ENCODE results near the gene TXNRD3. TPM values are rescaled to one million over a fixed set of nuclear protein-coding genes. Genes with fewer than 3 reads are reported as not detected.
A peak's percentile ranks its signal among the peaks of the same experiment; 100 is the strongest.

Gene TXNRD3
- total RNA-seq, 1 donor from 2014 or later, result 7.6 TPM

DNA sequence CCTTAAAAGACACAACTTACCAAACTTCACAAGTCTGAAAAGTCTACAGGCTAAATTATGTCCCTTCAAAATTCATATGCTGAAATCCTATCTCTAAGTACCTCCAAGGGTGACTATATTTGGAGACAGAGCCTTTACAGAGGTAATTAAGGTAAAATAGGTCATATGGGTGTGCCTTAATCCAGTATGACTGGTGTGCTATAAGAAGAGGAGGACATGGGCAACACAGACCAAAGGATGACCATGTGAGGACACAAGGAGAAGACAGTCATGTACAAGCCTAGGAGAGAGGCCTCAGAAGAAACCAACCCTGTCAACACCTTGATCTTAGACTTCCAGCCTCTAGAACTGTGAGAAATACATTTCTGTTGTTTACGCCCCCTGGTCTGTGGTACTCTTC lies 32.2 kb downstream of the TXNRD3 start:
- no peaks in the 10 kb centered on the region for H3K36me3 Mint-ChIP-seq (ENCODE audit: low read depth, unreplicated experiment)

DNA sequence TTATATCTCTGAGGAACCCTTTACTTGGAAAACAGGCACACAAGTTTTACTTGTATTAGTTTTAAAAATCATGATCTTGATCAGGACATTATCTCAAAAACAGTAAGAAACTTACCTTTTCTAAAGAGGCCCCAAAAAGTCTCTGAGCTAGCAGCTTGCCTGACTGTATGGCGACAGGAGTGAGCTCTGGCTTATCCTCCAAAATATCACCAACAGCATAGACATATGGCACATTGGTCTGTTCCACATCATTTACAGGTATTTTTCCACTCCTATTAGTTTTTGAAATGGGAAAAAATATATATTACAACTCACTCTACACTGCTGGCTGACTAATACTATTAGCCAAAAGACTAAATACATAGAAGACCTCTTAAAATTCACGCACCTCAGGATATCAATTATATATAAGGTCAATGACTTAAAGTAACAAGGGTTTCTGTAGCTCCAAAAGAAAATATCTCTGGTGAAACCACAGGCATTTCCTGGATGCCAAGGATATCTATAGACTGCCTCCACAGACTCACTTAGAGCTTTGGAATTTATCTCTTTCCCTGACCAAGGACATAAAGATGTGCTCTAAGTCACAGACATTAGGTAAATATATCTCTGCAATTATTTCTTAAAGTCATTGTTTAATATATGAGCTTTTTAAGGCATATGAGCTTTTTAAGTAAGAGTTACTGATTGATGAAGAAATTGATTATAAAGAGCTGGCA lies 33.1 kb downstream of the TXNRD3 start:
- FAIRE-seq (peak; percentile 45), DNase-seq (ENCODE audit: low read depth) (peak; percentile 70)
- Histone ChIP-seq H3K36me3 (ENCODE audit: insufficient read depth, low read length) (no peaks in the 10 kb centered on the region), H3K4me1 (ENCODE audit: insufficient read depth, low read length) (peaks cover 31% of the 10 kb centered on the region), H4K20me1 (ENCODE audit: insufficient read depth, low read length) (no peaks in the 10 kb centered on the region), H3K27ac (ENCODE audit: low read depth, low read length) (no peak overlapping the region), H3K4me2 (ENCODE audit: low read length) (peak overlapping the region; percentile 56), H3K4me3 (ENCODE audit: insufficient read depth, low read depth, low read length) (no peak overlapping the region), H3K79me2 (ENCODE audit: insufficient read depth, low read length) (no peaks in the 10 kb centered on the region), H2AFZ (ENCODE audit: low read depth, low read length) (no peak overlapping the region), H3K27me3 (ENCODE audit: insufficient read depth, low read length) (no peaks in the 10 kb centered on the region), H3K9ac (ENCODE audit: low read length) (no peak overlapping the region), H3K9me3 (ENCODE audit: insufficient read depth, low read depth, low read length) (no peaks in the 10 kb centered on the region)
- Mint-ChIP-seq H3K27ac (ENCODE audit: unreplicated experiment) (peak overlapping the region; percentile 90), H3K4me3 (ENCODE audit: unreplicated experiment) (peak overlapping the region; percentile 8), H3K4me1 (ENCODE audit: low read depth, unreplicated experiment) (peaks cover 62% of the 10 kb centered on the region), H3K9me3 (ENCODE audit: unreplicated experiment) (no peaks in the 10 kb centered on the region), H3K36me3 (ENCODE audit: low read depth, unreplicated experiment) (no peaks in the 10 kb centered on the region), H3K27me3 (ENCODE audit: low read depth, unreplicated experiment) (no peaks in the 10 kb centered on the region)
- TF ChIP-seq CTCF (IDR thresholded peaks at IDR 0.05; ENCODE audit: insufficient read depth, low read depth, low read length), result no peak
- TF ChIP-seq EZH2 (IDR thresholded peaks at IDR 0.05; ENCODE audit: insufficient read depth, low read length), result no peak

More for the DNA sequence above, 32.2 kb downstream of the TXNRD3 start:
- Mint-ChIP-seq H3K9me3 (ENCODE audit: unreplicated experiment) (no peaks in the 10 kb centered on the region), H3K27me3 (ENCODE audit: low read depth, unreplicated experiment) (no peaks in the 10 kb centered on the region), H3K4me1 (ENCODE audit: low read depth, unreplicated experiment) (peaks cover 53% of the 10 kb centered on the region), H3K27ac (ENCODE audit: unreplicated experiment) (peak overlapping the region; percentile 90), H3K4me3 (ENCODE audit: unreplicated experiment) (no peak overlapping the region)
- no peaks in the 10 kb centered on the region for H4K20me1 ChIP-seq (ENCODE audit: insufficient read depth, low read length)
- H3K36me3 ChIP-seq (ENCODE audit: insufficient read depth, low read length), result no peaks in the 10 kb centered on the region
- peaks cover 22% of the 10 kb centered on the region for H3K4me1 ChIP-seq (ENCODE audit: insufficient read depth, low read length)
- no peak overlapping the region for H2AFZ ChIP-seq (ENCODE audit: low read depth, low read length)
- no peaks in the 10 kb centered on the region for H3K27me3 ChIP-seq (ENCODE audit: insufficient read depth, low read length)
- FAIRE-seq, result no peak
- no peaks in the 10 kb centered on the region for H3K9me3 ChIP-seq (ENCODE audit: insufficient read depth, low read depth, low read length)
- H3K4me3 ChIP-seq (ENCODE audit: insufficient read depth, low read depth, low read length), result no peak overlapping the region
- no peak overlapping the region for H3K4me2 ChIP-seq (ENCODE audit: low read length)
- H3K79me2 ChIP-seq (ENCODE audit: insufficient read depth, low read length), result no peaks in the 10 kb centered on the region
- DNase-seq (ENCODE audit: low read depth), result no peak
- TF ChIP-seq CTCF (IDR thresholded peaks at IDR 0.05; ENCODE audit: insufficient read depth, low read depth, low read length), result no peak
- TF ChIP-seq EZH2 (IDR thresholded peaks at IDR 0.05; ENCODE audit: insufficient read depth, low read length), result no peak
- H3K9ac ChIP-seq (ENCODE audit: low read length), result no peak overlapping the region
- no peak overlapping the region for H3K27ac ChIP-seq (ENCODE audit: low read depth, low read length)

- H3K79me2 ChIP-seq (ENCODE audit: insufficient read depth, low read length), result no peaks in the 10 kb centered on the region
- Mint-ChIP-seq H3K27me3 (ENCODE audit: low read depth, unreplicated experiment) (no peaks in the 10 kb centered on the region), H3K9me3 (ENCODE audit: unreplicated experiment) (no peaks in the 10 kb centered on the region), H3K36me3 (ENCODE audit: low read depth, unreplicated experiment) (no peaks in the 10 kb centered on the region), H3K4me3 (ENCODE audit: unreplicated experiment) (peak overlapping the region; percentile 58), H3K4me1 (ENCODE audit: low read depth, unreplicated experiment) (peaks cover 66% of the 10 kb centered on the region), H3K27ac (ENCODE audit: unreplicated experiment) (peak overlapping the region; percentile 90)
- FAIRE-seq (peak; percentile 73), DNase-seq (ENCODE audit: low read depth) (peak; percentile 31)
- H3K27ac ChIP-seq (ENCODE audit: low read depth, low read length), result no peak overlapping the region
- H3K27me3 ChIP-seq (ENCODE audit: insufficient read depth, low read length), result no peaks in the 10 kb centered on the region
- H3K4me3 ChIP-seq (ENCODE audit: insufficient read depth, low read depth, low read length), result no peak overlapping the region
- no peaks in the 10 kb centered on the region for H3K36me3 ChIP-seq (ENCODE audit: insufficient read depth, low read length)
- TF ChIP-seq CTCF (IDR thresholded peaks at IDR 0.05; ENCODE audit: insufficient read depth, low read depth, low read length), result no peak
- TF ChIP-seq EZH2 (IDR thresholded peaks at IDR 0.05; ENCODE audit: insufficient read depth, low read length), result no peak
- no peaks in the 10 kb centered on the region for H3K9me3 ChIP-seq (ENCODE audit: insufficient read depth, low read depth, low read length)
- no peak overlapping the region for H3K9ac ChIP-seq (ENCODE audit: low read length)
- no peak overlapping the region for H2AFZ ChIP-seq (ENCODE audit: low read depth, low read length)
- peaks cover 34% of the 10 kb centered on the region for H3K4me1 ChIP-seq (ENCODE audit: insufficient read depth, low read length)
- peak overlapping the region; percentile 43 for H3K4me2 ChIP-seq (ENCODE audit: low read length)
- no peaks in the 10 kb centered on the region for H4K20me1 ChIP-seq (ENCODE audit: insufficient read depth, low read length)
Measured at GRCh38 chr3:126621171-126621570, 33.8 kb downstream of the TXNRD3 start.
